Hepatocyte (in vitro differentiated cells): ENCODE measurements around the gene CNDP1. TPM values are rescaled to one million over a fixed set of nuclear protein-coding genes. Genes with fewer than 3 reads are reported as not detected.

ENCODE experiments used
- DNase-seq: peaks from one replicate; pipeline ENCODE4 v3.0.0-alpha.2; 2016; ENCODE audit warnings: low spot score
- H2AFZ ChIP-seq: fragments of 200-600 bp; sonication (generic); 2 replicates; pipeline ENCODE4 v1.6.0; 2016; ENCODE audit warnings: antibody characterized with exemption, mild to moderate bottlenecking
- H3K27ac ChIP-seq: fragments of 200-600 bp; sonication (generic); 2 replicates; pipeline ENCODE4 v1.5.1; 2016; ENCODE audit warnings: mild to moderate bottlenecking
- H3K27me3 ChIP-seq: fragments of 200-600 bp; sonication (generic); 2 replicates; pipeline ENCODE4 v1.6.1; 2016
- H3K36me3 ChIP-seq: fragments of 200-600 bp; sonication (generic); replicated peaks from 2 replicates; pipeline ENCODE4 v1.5.1; 2016; ENCODE audit warnings: low read depth; ENCODE audit not compliant: insufficient read depth
- H3K4me1 ChIP-seq: fragments of 200-600 bp; sonication (generic); 2 replicates; pipeline ENCODE4 v1.5.1; 2016; ENCODE audit warnings: mild to moderate bottlenecking, moderate library complexity; ENCODE audit not compliant: insufficient read depth
- H3K4me2 ChIP-seq: fragments of 200-600 bp; sonication (generic); 2 replicates; pipeline ENCODE4 v1.6.0; 2016
- H3K4me3 ChIP-seq: fragments of 200-600 bp; sonication (generic); 2 replicates; pipeline ENCODE4 v1.5.1; 2016; ENCODE audit warnings: mild to moderate bottlenecking
- H3K79me2 ChIP-seq: fragments of 200-600 bp; sonication (generic); 2 replicates; pipeline ENCODE4 v1.6.0; 2017; ENCODE audit warnings: mild to moderate bottlenecking
- H3K9me2 ChIP-seq: fragments of 200-600 bp; sonication (generic); replicated peaks from 2 replicates; pipeline ENCODE4 v1.6.0; 2017; ENCODE audit warnings: mild to moderate bottlenecking; ENCODE audit not compliant: insufficient read depth
- H3K9me3 ChIP-seq: fragments of 200-600 bp; sonication (generic); 2 replicates; pipeline ENCODE4 v1.5.1; 2016; ENCODE audit warnings: low read depth, mild to moderate bottlenecking
- H4K20me1 ChIP-seq: fragments of 200-600 bp; sonication (generic); 2 replicates; pipeline ENCODE4 v1.6.0; 2016; ENCODE audit warnings: mild to moderate bottlenecking; ENCODE audit not compliant: insufficient read depth, poor library complexity, severe bottlenecking
- CTCF ChIP-seq: fragments of 200-600 bp; sonication (generic); IDR thresholded peaks from 2 replicates; pipeline ENCODE4 v1.5.1; 2016; ENCODE audit warnings: antibody characterized with exemption, mild to moderate bottlenecking; ENCODE audit not compliant: poor library complexity
- EZH2 ChIP-seq: fragments of 200-600 bp; sonication (generic); IDR thresholded peaks from 2 replicates; pipeline ENCODE4 v1.6.1; 2016; ENCODE audit warnings: antibody characterized with exemption, mild to moderate bottlenecking, borderline replicate concordance
- EZH2phosphoT487 ChIP-seq: fragments of 200-600 bp; sonication (generic); IDR thresholded peaks from one replicate; pipeline ENCODE4 v1.6.1; 2018; ENCODE audit warnings: antibody characterized with exemption, mild to moderate bottlenecking, low read depth, moderate library complexity; ENCODE audit not compliant: unreplicated experiment, severe bottlenecking
- WGBS: methylation state at CpG from one replicate; pipeline ENCODE4 v1.1.6; 2016; ENCODE audit warnings: low lambda C conversion rate; ENCODE audit errors: missing lambda C conversion rate; 5-methylcytosine and 5-hydroxymethylcytosine counted together
- polyA plus RNA-seq: library from polyadenylated mRNA; unstranded; fragments of >200 nt; fragmentation: Nextera tagmentation; extraction: Ambion mirVana; gene quantifications from 2 replicates; pipeline ENCODE4 v1.2.1, GENCODE V29; 2016
- total RNA-seq: library from RNA; depleted of rRNA; stranded (reverse); fragments of >200 nt; gene quantifications from 2 replicates; pipeline ENCODE4 v1.2.3, GENCODE V29; 2014

CNDP1 gene
- total and polyA plus RNA-seq, 2 experiments from 2014 or later: 0.74 TPM; not detected in 1

DNA sequence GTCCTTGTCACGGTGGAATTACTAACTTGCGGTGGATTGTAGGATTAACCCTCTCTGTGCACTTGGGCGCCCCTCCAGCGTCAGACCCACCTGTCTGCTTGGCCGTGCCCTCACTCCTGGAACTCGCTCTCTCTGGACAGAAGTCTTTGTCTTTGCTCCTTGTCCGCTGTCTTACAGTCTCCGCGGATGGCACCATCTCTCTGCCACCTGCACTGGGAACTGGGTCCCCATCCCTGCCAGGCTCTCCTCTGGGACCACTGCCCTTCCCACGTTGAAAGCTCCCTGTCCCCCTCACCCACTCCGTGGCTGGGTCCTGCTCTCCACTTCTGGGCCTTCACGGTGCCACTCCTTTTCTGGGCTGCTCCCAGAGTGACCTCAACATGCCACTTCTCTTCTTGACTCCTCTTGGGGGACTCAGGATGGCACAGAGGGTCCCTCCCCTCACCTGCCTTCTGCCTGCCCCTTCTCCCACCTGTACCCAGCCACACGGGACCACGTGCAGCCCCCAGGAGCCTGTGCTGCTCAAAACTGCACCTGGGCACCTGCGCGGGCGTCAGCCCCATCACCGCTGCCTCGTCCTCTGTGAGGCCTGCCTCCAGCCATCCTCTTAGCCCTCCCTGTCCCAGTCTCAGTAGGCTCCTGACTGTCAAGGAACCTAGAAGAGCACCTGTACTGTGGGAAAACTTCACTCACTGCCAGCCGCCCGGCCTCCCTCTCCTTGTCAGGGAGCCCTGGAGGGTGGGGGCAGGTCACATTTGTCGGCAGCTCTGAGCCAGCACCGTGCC, 27.0 kb upstream of the CNDP1 start:
- H3K27ac ChIP-seq: no peak overlapping the region
- H3K9me2 ChIP-seq: no peaks in the 10 kb centered on the region
- H3K36me3 ChIP-seq: no peaks in the 10 kb centered on the region
- WGBS: 87% methylated on average over 23 of the region's 23 CpGs
- no peak overlapping the region for H3K4me3 ChIP-seq
- H3K27me3 ChIP-seq: no peaks in the 10 kb centered on the region
- no peak overlapping the region for H3K4me2 ChIP-seq
- no peaks in the 10 kb centered on the region for H4K20me1 ChIP-seq
- TF ChIP-seq EZH2phosphoT487 (no peak), EZH2 (no peak), CTCF (no peak)
- H3K9me3 ChIP-seq: no peaks in the 10 kb centered on the region
- H2AFZ ChIP-seq: no peak overlapping the region
- peaks cover 14% of the 10 kb centered on the region for H3K79me2 ChIP-seq
- no peak for DNase-seq
- peaks cover 22% of the 10 kb centered on the region for H3K4me1 ChIP-seq

DNA sequence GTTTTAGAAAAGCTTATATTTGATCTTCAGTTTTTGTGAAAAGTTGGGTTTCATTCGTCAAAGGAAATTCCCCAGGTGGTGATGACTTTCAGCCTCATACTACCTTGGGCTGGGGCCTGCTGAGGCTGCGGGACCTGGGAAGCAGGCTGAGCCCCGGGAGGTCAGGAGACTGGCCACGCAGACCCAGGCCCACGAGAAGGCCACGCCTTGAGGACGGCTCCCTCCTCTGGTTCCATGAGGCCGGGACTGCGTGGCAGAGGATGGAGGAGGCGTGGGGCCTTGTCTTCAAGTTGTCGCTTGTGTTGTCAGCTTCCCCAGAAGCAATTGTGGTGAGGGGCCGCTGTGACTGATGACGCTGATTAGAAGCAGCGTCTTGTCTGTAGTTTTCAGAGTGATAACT, 26.4 kb upstream of the CNDP1 start:
- 80% methylated on average over 14 of the region's 14 CpGs for WGBS
- H3K36me3 ChIP-seq: no peaks in the 10 kb centered on the region

DNA sequence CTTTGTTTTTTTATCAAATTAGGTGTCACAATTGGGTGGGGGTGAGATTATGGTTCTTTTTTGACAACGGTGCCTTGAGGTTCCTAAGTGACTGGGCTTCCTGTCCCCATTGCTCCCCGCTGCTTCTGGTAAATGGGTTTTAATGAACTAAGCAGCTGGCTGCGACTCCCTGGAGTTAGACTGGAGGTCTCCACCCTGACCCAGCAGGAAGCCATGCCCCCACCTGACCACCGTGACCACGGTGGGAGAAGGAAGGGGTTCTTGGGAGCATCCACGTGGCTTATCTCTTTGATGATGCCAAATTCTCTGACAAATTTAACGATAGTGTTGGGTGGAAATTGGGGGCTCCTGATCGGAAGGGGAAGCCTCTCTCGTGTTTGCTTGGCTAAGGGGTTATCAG, 25.9 kb upstream of the CNDP1 start:
- TF ChIP-seq EZH2phosphoT487 (no peak), CTCF (no peak), EZH2 (no peak)
- H4K20me1 ChIP-seq: no peaks in the 10 kb centered on the region
- 56% methylated on average over 9 of the region's 9 CpGs for WGBS
- no peak overlapping the region for H3K4me3 ChIP-seq
- H3K27ac ChIP-seq: peak overlapping the region; percentile 73
- H3K9me2 ChIP-seq: no peaks in the 10 kb centered on the region
- DNase-seq: no peak
- H3K27me3 ChIP-seq: no peaks in the 10 kb centered on the region
- H3K4me2 ChIP-seq: no peak overlapping the region
- H3K4me1 ChIP-seq: peaks cover 22% of the 10 kb centered on the region
- no peaks in the 10 kb centered on the region for H3K36me3 ChIP-seq
- H3K9me3 ChIP-seq: no peaks in the 10 kb centered on the region
- no peak overlapping the region for H2AFZ ChIP-seq
- peaks cover 10% of the 10 kb centered on the region for H3K79me2 ChIP-seq

More for the DNA sequence above, 26.4 kb upstream of the CNDP1 start:
- no peak overlapping the region for H3K4me3 ChIP-seq
- H2AFZ ChIP-seq: no peak overlapping the region
- DNase-seq: no peak
- no peak overlapping the region for H3K4me2 ChIP-seq
- no peak for TF ChIP-seq CTCF
- TF ChIP-seq EZH2phosphoT487: no peak
- no peak for TF ChIP-seq EZH2
- H3K27ac ChIP-seq: peak overlapping the region; percentile 73
- no peaks in the 10 kb centered on the region for H3K27me3 ChIP-seq
- H3K9me3 ChIP-seq: no peaks in the 10 kb centered on the region
- peaks cover 12% of the 10 kb centered on the region for H3K79me2 ChIP-seq
- H4K20me1 ChIP-seq: no peaks in the 10 kb centered on the region
- no peaks in the 10 kb centered on the region for H3K9me2 ChIP-seq
- H3K4me1 ChIP-seq: peaks cover 22% of the 10 kb centered on the region
